HepG2 (cell line): ENCODE data around the gene AUP1. TPM values are rescaled to one million over a fixed set of nuclear protein-coding genes. Genes with fewer than 3 reads are reported as not detected.

Experiments used
- ATF1 ChIP-seq: IDR thresholded peaks from 2 replicates; pipeline ENCODE4 v1.6.1; 2016; ENCODE audit warnings: mild to moderate bottlenecking, control low read depth
- GMEB1 ChIP-seq: sonication (generic); formaldehyde crosslinking; IDR thresholded peaks from 2 replicates; pipeline ENCODE4 v1.5.1; 2020; ENCODE audit warnings: missing genetic modification reagents, mild to moderate bottlenecking, borderline replicate concordance
- HMG20A ChIP-seq: IDR thresholded peaks from 2 replicates; pipeline ENCODE4 v1.6.1; 2016; ENCODE audit warnings: borderline replicate concordance
- HNF4G ChIP-seq, 2 experiments: sonication (generic) in 1 of 2; formaldehyde crosslinking in 1 of 2; IDR thresholded peaks; 2 replicates each; pipeline versions ENCODE4 v1.4.0 to v1.6.1; 2011 to 2020; ENCODE audit warnings: borderline replicate concordance in 2 of 2, low read depth in 2 of 2, mild to moderate bottlenecking in 2 of 2, low read length in 1 of 2, missing genetic modification reagents in 1 of 2, moderate library complexity in 1 of 2
- MTA1 ChIP-seq: sonication (generic); formaldehyde crosslinking; IDR thresholded peaks from 2 replicates; pipeline ENCODE4 v1.4.0; 2020; ENCODE audit warnings: missing genetic modification reagents, mild to moderate bottlenecking, borderline replicate concordance
- NFE2 ChIP-seq: sonication (generic); formaldehyde crosslinking; IDR thresholded peaks from 2 replicates; pipeline ENCODE4 v1.4.0; 2020; ENCODE audit warnings: missing genetic modification reagents
- NFRKB ChIP-seq: fragments of 450-650 bp; IDR thresholded peaks from 2 replicates; pipeline ENCODE4 v1.6.1; 2017
- PBX2 ChIP-seq: IDR thresholded peaks from 2 replicates; pipeline ENCODE4 v1.6.1; 2016; ENCODE audit warnings: control low read depth
- PRDM10 ChIP-seq: sonication (generic); formaldehyde crosslinking; IDR thresholded peaks from 2 replicates; pipeline ENCODE4 v1.4.0; 2020; ENCODE audit warnings: low read depth, missing genetic modification reagents
- RXRB ChIP-seq: IDR thresholded peaks from 2 replicates; pipeline ENCODE4 v1.6.1; 2016; ENCODE audit warnings: borderline replicate concordance, missing genetic modification reagents, missing compliant biosample characterization
- SRSF1 ChIP-seq: fragments of 200-400 bp; formaldehyde crosslinking; optimal IDR thresholded peaks from 2 replicates; pipeline ENCODE3; 2017; ENCODE audit warnings: mild to moderate bottlenecking, low read depth, low read length, moderate library complexity
- ZNF431 ChIP-seq: sonication (generic); formaldehyde crosslinking; IDR thresholded peaks from 2 replicates; pipeline ENCODE4 v1.9.0; 2022; ENCODE audit warnings: missing genetic modification reagents, low read depth, mild to moderate bottlenecking, borderline replicate concordance
- ZNF546 ChIP-seq: sonication (generic); formaldehyde crosslinking; conservative IDR thresholded peaks from 2 replicates; pipeline ENCODE4 v1.8.1; 2023; ENCODE audit warnings: mild to moderate bottlenecking, missing genetic modification reagents
- ZNF878 ChIP-seq: sonication (generic); formaldehyde crosslinking; IDR thresholded peaks from 2 replicates; pipeline ENCODE4 v1.8.1; 2023; ENCODE audit warnings: mild to moderate bottlenecking, missing genetic modification reagents, moderate library complexity
- ZUFSP ChIP-seq: sonication (generic); formaldehyde crosslinking; IDR thresholded peaks from 2 replicates; pipeline ENCODE4 v1.9.0; 2021; ENCODE audit warnings: missing genetic modification reagents, mild to moderate bottlenecking, borderline replicate concordance
- polyA plus RNA-seq, 8 experiments: library from polyadenylated mRNA; depleted of rRNA in 3 of 8; stranded (reverse) in 7 of 8; unstranded in 1 of 8; fragments of >200 nt; fragmentation: Illumina TruSeq in 4 of 8; extraction: Trizol in 4 of 8; gene quantifications; 2 replicates each; pipeline versions ENCODE4 v1.2.1 to v1.2.3, GENCODE V29; 2011 to 2016; ENCODE audit warnings: low read depth in 4 of 8, missing spikeins in 1 of 8, mixed read lengths in 1 of 8; ENCODE audit not compliant: insufficient read depth in 1 of 8
- total RNA-seq, 5 experiments: library from RNA; depleted of rRNA; stranded (reverse); fragments of >200 nt; fragmentation: Illumina TruSeq; extraction: Trizol; gene quantifications; 2 replicates each; pipeline ENCODE4 v1.2.3, GENCODE V29; 2016; ENCODE audit warnings: low read depth in 1 of 5

Gene AUP1
- total and polyA plus RNA-seq, 2 of the 13 experiments (the other 11 are each of a cell fraction or from before 2014, with no cell fraction given), result 174 to 267 TPM

GRCh38 chr2:74503506-74504475 lies 25.7 kb downstream of the AUP1 start (continued):
- TF ChIP-seq ZNF431 (no peak), RXRB (CRISPR knock-in tag) (no peak), HNF4G (IDR thresholded peaks at IDR 0.05; ENCODE audit: borderline replicate concordance, low read depth, low read length) (no peak), HNF4G (CRISPR knock-in tag; IDR thresholded peaks at IDR 0.05; ENCODE audit: borderline replicate concordance, low read depth) (no peak), ATF1 (CRISPR knock-in tag) (no peak), ZNF546 (CRISPR knock-in tag) (no peak), GMEB1 (CRISPR knock-in tag) (no peak), ZUFSP (CRISPR knock-in tag) (no peak), NFE2 (CRISPR knock-in tag) (no peak), PBX2 (no peak), NFRKB (no peak), MTA1 (CRISPR knock-in tag) (no peak), ZNF878 (CRISPR knock-in tag) (no peak), SRSF1 (no peak), PRDM10 (no peak), HMG20A (no peak)
